NCI-H2107 treated with DMSO at 0.1 percent for 48 hours (cell line): ENCODE measurements around the gene HSD17B11.
"Not testable (repeated sequence)": the region's sequence is repeated elsewhere in the genome, so short reads cannot be mapped to it uniquely, and the experiment has no call there.

Experiments used
- DNase-seq: peaks from one replicate; lab custom pipeline; 2025; ENCODE audit not compliant: unreplicated experiment; lab: John Stamatoyannopoulos, UW

The HSD17B11 gene

DNA sequence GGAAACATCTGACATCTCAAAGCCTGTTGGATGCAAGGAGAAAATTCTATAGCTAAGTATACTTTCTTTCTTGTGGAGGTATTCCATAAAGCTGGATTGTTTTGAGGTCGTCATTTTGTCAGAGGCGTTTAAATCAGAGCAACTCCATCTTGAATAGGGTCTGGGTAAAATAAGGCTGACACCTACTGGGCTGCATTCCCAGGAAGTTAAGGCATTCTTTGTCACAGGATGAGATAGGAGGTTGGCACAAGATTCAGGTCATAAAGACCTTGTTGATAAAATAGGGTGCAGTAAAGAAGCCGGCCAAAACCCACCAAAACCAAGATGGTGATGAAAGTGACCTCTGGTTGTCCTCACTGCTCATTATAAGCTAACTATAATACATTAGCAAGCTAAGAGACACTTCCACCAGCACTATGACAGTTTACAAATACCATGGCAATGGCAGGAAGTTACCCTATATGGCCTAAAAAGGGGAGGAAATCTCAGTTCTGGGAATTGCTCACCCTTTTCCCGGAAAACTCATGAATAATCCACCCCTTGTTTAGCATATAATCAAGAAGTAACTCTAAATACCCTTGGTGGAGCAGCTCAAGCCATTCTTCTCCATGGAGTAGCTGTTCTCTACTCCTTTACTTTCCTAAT is 80.2 kb downstream of the HSD17B11 start:
- no peak for DNase-seq

DNA sequence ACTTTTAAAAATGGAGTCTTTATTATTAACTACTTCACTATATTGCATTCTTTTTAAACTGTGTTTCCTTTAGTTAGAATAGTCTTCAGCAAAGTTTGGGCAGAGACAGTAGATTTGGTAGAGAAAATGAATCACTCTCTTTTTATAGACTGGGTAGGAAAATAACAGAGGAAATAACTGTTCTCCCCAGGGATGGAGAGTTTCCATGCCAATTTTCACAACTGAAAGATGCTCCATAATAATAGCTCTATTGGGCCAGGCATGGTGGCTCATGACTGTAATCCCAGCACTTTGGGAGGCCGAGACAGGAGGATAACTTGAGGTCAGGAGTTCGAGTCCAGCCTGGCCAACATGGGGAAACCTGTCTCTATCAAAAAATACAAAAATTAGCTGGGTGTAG is 81.4 kb downstream of the HSD17B11 start:
- DNase-seq = no peak

DNA sequence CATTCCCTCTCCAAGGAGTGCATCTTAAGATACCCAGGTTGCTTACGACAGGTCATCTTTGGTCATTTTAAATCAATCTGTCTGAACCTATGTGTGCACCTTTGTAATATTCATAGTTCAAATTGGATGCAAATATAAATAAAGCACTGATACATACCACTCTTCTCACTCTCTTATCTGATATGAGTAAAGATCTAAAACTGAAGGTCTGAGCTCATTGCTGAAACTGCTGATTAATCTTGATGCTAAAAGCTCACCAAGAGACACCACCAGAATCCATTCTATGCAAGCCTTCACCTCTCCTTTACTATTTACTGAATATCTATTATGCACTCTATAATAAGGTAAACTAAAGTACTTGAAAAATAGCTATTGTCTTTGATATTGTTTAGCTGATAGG is 84.9 kb downstream of the HSD17B11 start:
- DNase-seq = no peak

DNA sequence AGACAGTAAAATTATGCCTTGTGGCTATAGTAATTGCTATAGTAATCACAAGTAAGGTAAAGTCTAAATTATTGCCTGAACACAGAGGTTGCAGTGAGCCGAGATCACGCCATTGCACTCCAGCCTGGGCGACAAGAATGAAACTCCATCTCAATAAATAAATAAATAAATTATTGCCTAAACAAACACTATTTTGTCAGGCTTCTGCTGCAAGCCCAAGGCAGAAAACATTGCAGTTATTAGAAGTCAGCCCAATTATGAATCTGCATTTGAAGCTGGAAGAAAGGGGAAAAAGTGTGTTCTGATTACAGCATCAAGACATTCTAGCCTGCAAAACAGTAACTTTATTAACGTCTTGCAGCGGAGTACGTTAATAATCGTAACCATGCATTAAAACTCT is 85.4 kb downstream of the HSD17B11 start:
- no peak for DNase-seq

DNA sequence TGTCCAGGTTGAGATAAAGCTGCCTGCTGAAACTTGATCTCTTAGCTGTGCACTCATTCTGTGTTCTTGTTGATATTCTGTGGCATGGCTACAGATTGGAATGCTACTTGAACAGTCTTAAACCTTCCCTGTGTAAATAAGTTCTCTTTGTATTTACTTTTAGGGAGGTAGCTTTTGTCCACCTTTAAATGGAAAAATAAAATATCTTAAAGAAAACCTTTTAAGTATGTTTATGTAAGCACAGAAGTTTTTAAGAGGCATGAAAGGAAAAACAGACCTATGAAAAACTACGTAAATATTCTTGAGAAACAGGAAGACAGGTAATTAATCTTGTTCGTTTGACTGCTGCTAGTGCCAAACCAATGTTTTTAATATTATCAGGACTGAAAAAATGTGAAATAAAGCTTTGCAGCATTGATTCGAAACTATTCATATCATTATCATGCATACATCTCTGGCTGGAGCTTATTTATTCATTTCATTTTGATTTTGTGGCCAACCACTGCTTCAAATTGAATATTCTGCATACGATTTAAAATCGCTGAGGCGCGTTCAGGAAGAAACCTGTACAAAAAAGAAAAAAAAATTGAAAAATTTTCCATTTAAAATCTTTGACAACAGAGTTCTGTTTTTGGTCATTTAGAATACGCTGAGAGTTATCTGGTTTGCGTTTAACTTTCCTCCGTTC is 86.1 kb downstream of the HSD17B11 start:
- no peak for DNase-seq

DNA sequence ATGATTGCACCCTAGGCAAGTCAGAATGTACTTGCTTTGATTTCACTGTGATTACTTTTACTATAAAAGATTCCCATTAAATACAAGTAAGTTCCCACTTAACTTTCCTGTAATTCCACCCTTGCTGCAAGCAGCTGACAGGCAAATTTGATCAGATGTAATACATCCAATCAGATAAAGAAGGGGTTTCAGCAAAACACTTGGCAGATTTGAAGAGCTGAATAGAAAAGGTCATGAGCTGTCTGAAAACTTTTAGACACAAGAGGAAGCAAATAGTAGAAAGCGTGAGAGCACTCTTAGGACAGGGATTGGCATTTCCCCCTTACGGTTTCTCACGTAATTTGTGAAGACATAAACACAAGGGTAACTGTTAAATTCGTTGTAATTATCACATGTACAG is 91.1 kb downstream of the HSD17B11 start:
- DNase-seq = no peak

DNA sequence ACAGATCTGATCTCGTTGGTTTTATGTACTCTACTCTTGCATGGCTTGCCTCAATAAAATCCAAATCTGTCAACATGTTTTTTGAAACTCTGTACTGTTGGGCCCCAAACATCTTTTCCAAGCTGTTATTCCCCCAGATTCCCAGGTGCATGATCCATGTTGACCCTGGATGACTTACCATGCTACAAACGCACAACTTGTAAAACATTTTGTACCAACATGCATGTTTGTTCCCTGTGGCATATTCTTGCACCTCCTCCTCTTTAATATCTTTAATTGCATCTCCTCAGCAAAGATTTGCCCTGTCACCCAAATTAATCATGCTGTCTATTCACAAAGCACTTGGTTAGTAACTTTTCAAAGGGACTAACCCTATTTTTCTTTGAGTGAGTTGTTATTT is 92.6 kb downstream of the HSD17B11 start:
- DNase-seq = no peak

DNA sequence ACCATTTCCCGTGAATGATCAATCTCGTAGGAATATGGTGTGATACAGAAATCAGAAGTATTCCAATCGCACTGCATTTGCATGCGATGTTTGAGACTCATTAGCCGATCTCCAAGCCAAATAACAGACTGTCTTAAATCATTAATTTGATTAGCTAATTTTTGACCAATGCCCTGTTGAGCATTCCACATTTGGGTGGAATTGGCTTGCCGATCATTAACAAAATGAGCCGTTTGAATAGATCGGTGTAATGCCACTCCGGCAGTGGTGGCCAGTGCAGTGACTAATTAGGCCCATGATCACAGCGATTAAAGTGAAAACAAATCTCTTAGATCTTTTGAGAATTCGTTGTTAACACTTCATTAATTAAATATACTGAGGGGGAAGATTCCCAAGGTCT is 96.1 kb downstream of the HSD17B11 start:
- DNase-seq = not testable (repeated sequence)

DNA sequence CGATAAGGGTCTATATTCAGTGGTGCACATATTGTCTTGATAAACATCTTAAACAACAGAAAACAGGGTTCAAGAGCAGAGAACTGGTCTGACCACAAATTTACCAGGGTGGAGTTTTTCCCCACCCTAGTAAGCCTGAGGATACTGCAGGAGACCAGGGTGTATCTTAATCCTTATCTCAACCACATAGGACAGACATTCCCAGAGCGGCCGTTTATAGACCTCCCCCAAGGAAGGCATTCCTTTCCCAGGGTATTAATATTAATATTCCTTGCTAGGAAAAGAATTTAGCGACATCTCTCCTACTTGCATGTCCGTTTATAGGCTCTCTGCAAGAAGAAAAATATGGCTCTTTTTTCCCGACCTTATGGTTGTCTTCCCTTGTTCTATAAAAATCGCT is 97.1 kb downstream of the HSD17B11 start:
- not testable (repeated sequence) for DNase-seq

DNA sequence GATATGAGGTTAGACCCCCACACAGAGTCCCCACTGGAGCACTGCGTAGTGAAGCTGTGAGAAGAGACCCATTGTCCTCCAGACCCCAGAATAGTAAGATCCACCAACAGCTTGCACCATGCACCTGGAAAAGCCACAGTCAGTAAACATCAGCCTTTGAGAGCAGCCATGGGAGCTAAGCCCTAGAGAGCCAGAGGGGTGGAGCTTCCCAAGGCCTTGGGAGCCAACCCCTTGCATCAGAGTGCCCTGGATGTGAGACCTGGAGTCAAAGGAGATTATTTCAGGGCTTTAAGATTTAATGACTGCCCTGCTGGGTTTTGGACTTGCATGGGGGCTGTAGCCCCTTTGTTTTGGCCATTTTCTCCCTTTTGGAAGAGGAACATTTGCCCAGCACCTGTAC is 104.0 kb downstream of the HSD17B11 start:
- DNase-seq = no peak
